HepG2 (cell line): ENCODE data around the gene PRDM10. TPM values are rescaled to one million over a fixed set of nuclear protein-coding genes. Genes with fewer than 3 reads are reported as not detected.

Experiments used
- CBX1 ChIP-seq: IDR thresholded peaks from one replicate; pipeline ENCODE4 v1.6.1; 2016; ENCODE audit warnings: antibody characterized with exemption, low read depth
- EZH2 ChIP-seq: conservative IDR thresholded peaks from 2 replicates; pipeline ENCODE4 v1.6.1; 2012; ENCODE audit warnings: mild to moderate bottlenecking, low read depth, low read length, moderate library complexity
- HNRNPUL1 ChIP-seq: fragments of 200-400 bp; formaldehyde crosslinking; IDR thresholded peaks from 2 replicates; pipeline ENCODE4 v1.6.1; 2017; ENCODE audit warnings: low read depth, mild to moderate bottlenecking, low read length, moderate library complexity
- KDM3A ChIP-seq: IDR thresholded peaks from 2 replicates; pipeline ENCODE4 v1.6.1; 2018; ENCODE audit warnings: low read depth, missing compliant biosample characterization
- NAIF1 ChIP-seq: sonication (generic); formaldehyde crosslinking; IDR thresholded peaks from 2 replicates; pipeline ENCODE4 v1.5.0; 2020; ENCODE audit warnings: mild to moderate bottlenecking, missing genetic modification reagents, borderline replicate concordance
- PHF20 ChIP-seq: sonication (generic); formaldehyde crosslinking; IDR thresholded peaks from 2 replicates; pipeline ENCODE4 v1.5.0; 2020; ENCODE audit warnings: mild to moderate bottlenecking, missing genetic modification reagents
- PRDM15 ChIP-seq: sonication (generic); formaldehyde crosslinking; IDR thresholded peaks from 2 replicates; pipeline ENCODE4 v1.4.0; 2020; ENCODE audit warnings: missing genetic modification reagents
- RARG ChIP-seq: sonication (generic); formaldehyde crosslinking; IDR thresholded peaks from 2 replicates; pipeline ENCODE4 v1.4.0; 2020; ENCODE audit warnings: low read depth, mild to moderate bottlenecking, missing genetic modification reagents
- RBM39 ChIP-seq: fragments of 200-400 bp; formaldehyde crosslinking; IDR thresholded peaks from one replicate; pipeline ENCODE4 v1.6.1; 2018; ENCODE audit warnings: antibody characterized with exemption, mild to moderate bottlenecking, low read depth, low read length; ENCODE audit not compliant: poor library complexity, severe bottlenecking
- REPIN1 ChIP-seq: sonication (generic); formaldehyde crosslinking; IDR thresholded peaks from 2 replicates; pipeline ENCODE4 v1.8.0; 2022; ENCODE audit warnings: missing genetic modification reagents, low read depth, mild to moderate bottlenecking, borderline replicate concordance
- SIN3B ChIP-seq: fragments of 150-350 bp; IDR thresholded peaks from 2 replicates; pipeline ENCODE4 v1.6.1; 2014; ENCODE audit warnings: low read length
- SOX6 ChIP-seq, 2 experiments: fragments of 450-650 bp in 1 of 2; sonication (generic) in 1 of 2; formaldehyde crosslinking in 1 of 2; IDR thresholded peaks; 2 replicates each; pipeline versions ENCODE4 v1.4.0 to v1.6.1; 2017 to 2020; ENCODE audit warnings: antibody characterized with exemption in 1 of 2, mild to moderate bottlenecking in 1 of 2, missing genetic modification reagents in 1 of 2
- THAP7 ChIP-seq: sonication (generic); formaldehyde crosslinking; IDR thresholded peaks from 2 replicates; pipeline ENCODE4 v1.8.1; 2023; ENCODE audit warnings: mild to moderate bottlenecking, missing genetic modification reagents
- ZEB1 ChIP-seq: IDR thresholded peaks from 2 replicates; pipeline ENCODE4 v1.6.1; 2012; ENCODE audit warnings: mild to moderate bottlenecking, low read depth, inconsistent platforms; ENCODE audit not compliant: insufficient replicate concordance
- ZNF382 ChIP-seq: sonication (generic); formaldehyde crosslinking; IDR thresholded peaks from 2 replicates; pipeline ENCODE4 v1.5.0; 2020; ENCODE audit warnings: missing genetic modification reagents, mild to moderate bottlenecking, borderline replicate concordance
- ZNF570 ChIP-seq: sonication (generic); formaldehyde crosslinking; IDR thresholded peaks from 2 replicates; pipeline ENCODE4 v1.4.0; 2020; ENCODE audit warnings: mild to moderate bottlenecking, missing genetic modification reagents, borderline replicate concordance
- ZNF580 ChIP-seq: IDR thresholded peaks from 2 replicates; pipeline ENCODE4 v1.6.1; 2016; ENCODE audit warnings: low read depth, borderline replicate concordance
- ZSCAN22 ChIP-seq: sonication (generic); formaldehyde crosslinking; IDR thresholded peaks from 2 replicates; pipeline ENCODE4 v1.4.0; 2020; ENCODE audit warnings: mild to moderate bottlenecking, missing genetic modification reagents
- polyA plus RNA-seq, 8 experiments: library from polyadenylated mRNA; depleted of rRNA in 3 of 8; stranded (reverse) in 7 of 8; unstranded in 1 of 8; fragments of >200 nt; fragmentation: Illumina TruSeq in 4 of 8; extraction: Trizol in 4 of 8; gene quantifications; 2 replicates each; pipeline versions ENCODE4 v1.2.1 to v1.2.3, GENCODE V29; 2011 to 2016; ENCODE audit warnings: low read depth in 4 of 8, missing spikeins in 1 of 8, mixed read lengths in 1 of 8; ENCODE audit not compliant: insufficient read depth in 1 of 8
- total RNA-seq, 5 experiments: library from RNA; depleted of rRNA; stranded (reverse); fragments of >200 nt; fragmentation: Illumina TruSeq; extraction: Trizol; gene quantifications; 2 replicates each; pipeline ENCODE4 v1.2.3, GENCODE V29; 2016; ENCODE audit warnings: low read depth in 1 of 5
- TF ChIP-seq, protein P1 (sequence below): IDR thresholded peaks from 2 replicates; pipeline ENCODE4 v1.6.1; 2016; ENCODE audit warnings: mild to moderate bottlenecking, missing biosample characterization, missing genetic modification reagents
- TF ChIP-seq, protein P2 (sequence below): sonication (generic); formaldehyde crosslinking; conservative IDR thresholded peaks from 2 replicates; pipeline ENCODE4 v1.8.0; 2022; ENCODE audit warnings: missing genetic modification reagents
- TF ChIP-seq, protein P3 (sequence below): sonication (generic); formaldehyde crosslinking; IDR thresholded peaks from 2 replicates; pipeline ENCODE4 v1.4.0; 2020; ENCODE audit warnings: missing genetic modification reagents; ENCODE audit errors: not compliant biosample characterization

The PRDM10 gene
- total and polyA plus RNA-seq, 2 of the 13 experiments (the other 11 are each of a cell fraction or from before 2014, with no cell fraction given): 5.7 to 5.8 TPM

- TF ChIP-seq PRDM15 (CRISPR knock-in tag) (no peak), ZNF580 (CRISPR knock-in tag) (0 out of 2 replicates have a peak, but pooled peaks have one; percentile 46), PHF20 (no peak), ZNF382 (CRISPR knock-in tag) (no peak), KDM3A (CRISPR knock-in tag) (no peak), THAP7 (CRISPR knock-in tag) (no peak), ZEB1 (no peak), ZSCAN22 (CRISPR knock-in tag) (no peak), SIN3B (no peak), RARG (CRISPR knock-in tag) (no peak), HNRNPUL1 (no peak), ZNF570 (CRISPR knock-in tag) (no peak), EZH2 (no peak), CBX1 (no peak), RBM39 (no peak), REPIN1 (no peak), NAIF1 (CRISPR knock-in tag) (no peak), SOX6 (IDR thresholded peaks at IDR 0.05) (no peak), SOX6 (CRISPR knock-in tag; IDR thresholded peaks at IDR 0.05) (peak; percentile 55)
- TF ChIP-seq, protein P1, sequence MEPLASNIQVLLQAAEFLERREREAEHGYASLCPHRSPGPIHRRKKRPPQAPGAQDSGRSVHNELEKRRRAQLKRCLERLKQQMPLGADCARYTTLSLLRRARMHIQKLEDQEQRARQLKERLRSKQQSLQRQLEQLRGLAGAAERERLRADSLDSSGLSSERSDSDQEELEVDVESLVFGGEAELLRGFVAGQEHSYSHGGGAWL: no peak
- TF ChIP-seq, protein P2, sequence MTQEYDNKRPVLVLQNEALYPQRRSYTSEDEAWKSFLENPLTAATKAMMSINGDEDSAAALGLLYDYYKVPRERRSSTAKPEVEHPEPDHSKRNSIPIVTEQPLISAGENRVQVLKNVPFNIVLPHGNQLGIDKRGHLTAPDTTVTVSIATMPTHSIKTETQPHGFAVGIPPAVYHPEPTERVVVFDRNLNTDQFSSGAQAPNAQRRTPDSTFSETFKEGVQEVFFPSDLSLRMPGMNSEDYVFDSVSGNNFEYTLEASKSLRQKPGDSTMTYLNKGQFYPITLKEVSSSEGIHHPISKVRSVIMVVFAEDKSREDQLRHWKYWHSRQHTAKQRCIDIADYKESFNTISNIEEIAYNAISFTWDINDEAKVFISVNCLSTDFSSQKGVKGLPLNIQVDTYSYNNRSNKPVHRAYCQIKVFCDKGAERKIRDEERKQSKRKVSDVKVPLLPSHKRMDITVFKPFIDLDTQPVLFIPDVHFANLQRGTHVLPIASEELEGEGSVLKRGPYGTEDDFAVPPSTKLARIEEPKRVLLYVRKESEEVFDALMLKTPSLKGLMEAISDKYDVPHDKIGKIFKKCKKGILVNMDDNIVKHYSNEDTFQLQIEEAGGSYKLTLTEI (CRISPR knock-in tag): no peak
- TF ChIP-seq, protein P3, sequence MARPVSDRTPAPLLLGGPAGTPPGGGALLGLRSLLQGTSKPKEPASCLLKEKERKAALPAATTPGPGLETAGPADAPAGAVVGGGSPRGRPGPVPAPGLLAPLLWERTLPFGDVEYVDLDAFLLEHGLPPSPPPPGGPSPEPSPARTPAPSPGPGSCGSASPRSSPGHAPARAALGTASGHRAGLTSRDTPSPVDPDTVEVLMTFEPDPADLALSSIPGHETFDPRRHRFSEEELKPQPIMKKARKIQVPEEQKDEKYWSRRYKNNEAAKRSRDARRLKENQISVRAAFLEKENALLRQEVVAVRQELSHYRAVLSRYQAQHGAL: no peak
Measured at GRCh38 chr11:130042093-130042591, 39.5 kb upstream of the PRDM10 start (continued).
